Muscle layer of duodenum (tissue), 2 donors: Measurements from ENCODE around the gene CIRBP.

Experiments
- H3K27ac ChIP-seq: one replicate; pipeline ENCODE4 v1.7.0; 2013; ENCODE audit warnings: mild to moderate bottlenecking, low read length
- H3K27me3 ChIP-seq: one replicate; pipeline ENCODE4 v1.7.0; 2013; ENCODE audit warnings: low read depth, mild to moderate bottlenecking, control low read depth, low read length
- H3K36me3 ChIP-seq, 2 donors: one replicate each; pipeline ENCODE4 v1.7.0; 2013; ENCODE audit warnings: low read length in 2 of 2, control low read depth in 1 of 2, mild to moderate bottlenecking in 1 of 2; ENCODE audit not compliant: insufficient read depth in 2 of 2, control insufficient read depth in 1 of 2
- H3K4me1 ChIP-seq, 2 donors: one replicate each; pipeline ENCODE4 v1.7.0; 2013; ENCODE audit warnings: low read length in 2 of 2, mild to moderate bottlenecking in 2 of 2, control low read depth in 1 of 2, moderate library complexity in 1 of 2; ENCODE audit not compliant: insufficient read depth in 2 of 2, control insufficient read depth in 1 of 2
- H3K4me3 ChIP-seq, 2 donors: one replicate each; pipeline ENCODE4 v1.7.0; 2013; ENCODE audit warnings: low read length in 2 of 2, low read depth in 1 of 2, mild to moderate bottlenecking in 1 of 2
- H3K9me3 ChIP-seq, 2 donors: one replicate each; pipeline ENCODE4 v1.7.0; 2013; ENCODE audit warnings: low read length in 2 of 2, control low read depth in 1 of 2, mild to moderate bottlenecking in 1 of 2; ENCODE audit not compliant: control insufficient read depth in 1 of 2
- donor health status: healthy.

Gene CIRBP

GRCh38 chr19:1278713-1279660 lies 9.9 kb downstream of the CIRBP start:
- Histone ChIP-seq H3K9me3 (no peaks in the 10 kb centered on the region), H3K27me3 (peaks cover 7% of the 10 kb centered on the region), H3K36me3 (peaks cover 8 to 20% of the 10 kb centered on the region in 2 donors), H3K4me1 (peaks cover 0 to 21% of the 10 kb centered on the region in 2 donors), H3K4me3 (no peak overlapping the region), H3K27ac (no peak overlapping the region)

GRCh38 chr19:1279782-1280341 lies 10.7 kb downstream of the CIRBP start:
- Histone ChIP-seq H3K9me3 (no peaks in the 10 kb centered on the region), H3K4me3 (no peak overlapping the region), H3K27me3 (peaks cover 16% of the 10 kb centered on the region), H3K36me3 (peaks cover 6 to 11% of the 10 kb centered on the region in 2 donors), H3K4me1 (peaks cover 0 to 13% of the 10 kb centered on the region in 2 donors), H3K27ac (no peak overlapping the region)

GRCh38 chr19:1280636-1281568 lies 11.8 kb downstream of the CIRBP start:
- Histone ChIP-seq H3K9me3 (no peaks in the 10 kb centered on the region), H3K36me3 (peaks cover 6 to 9% of the 10 kb centered on the region in 2 donors), H3K27me3 (peaks cover 21% of the 10 kb centered on the region), H3K27ac (no peak overlapping the region), H3K4me3 (no peak overlapping the region), H3K4me1 (peaks cover 0 to 11% of the 10 kb centered on the region in 2 donors)

GRCh38 chr19:1281569-1282287 lies 12.6 kb downstream of the CIRBP start:
- H3K9me3 ChIP-seq, result no peaks in the 10 kb centered on the region
- no peak overlapping the region for H3K4me3 ChIP-seq
- peaks cover 0 to 3% of the 10 kb centered on the region in 2 donors for H3K4me1 ChIP-seq
- H3K36me3 ChIP-seq, result peaks cover 6 to 9% of the 10 kb centered on the region in 2 donors
- H3K27ac ChIP-seq, result no peak overlapping the region
- peaks cover 25% of the 10 kb centered on the region for H3K27me3 ChIP-seq

GRCh38 chr19:1282588-1283206 lies 13.6 kb downstream of the CIRBP start:
- peaks cover 0 to 7% of the 10 kb centered on the region in 2 donors for H3K4me1 ChIP-seq
- H3K27ac ChIP-seq, result no peak overlapping the region
- H3K9me3 ChIP-seq, result no peaks in the 10 kb centered on the region
- no peak overlapping the region for H3K4me3 ChIP-seq
- peaks cover 29% of the 10 kb centered on the region for H3K27me3 ChIP-seq
- peaks cover 6 to 9% of the 10 kb centered on the region in 2 donors for H3K36me3 ChIP-seq

- H3K27ac ChIP-seq, result no peak overlapping the region
- peaks cover 29% of the 10 kb centered on the region for H3K27me3 ChIP-seq
- H3K36me3 ChIP-seq, result peaks cover 6 to 9% of the 10 kb centered on the region in 2 donors
- no peaks in the 10 kb centered on the region for H3K9me3 ChIP-seq
- no peak overlapping the region for H3K4me3 ChIP-seq
- peaks cover 0 to 7% of the 10 kb centered on the region in 2 donors for H3K4me1 ChIP-seq
Observed at GRCh38 chr19:1283207-1283916, 14.2 kb downstream of the CIRBP start.

GRCh38 chr19:1283917-1284292 lies 14.8 kb downstream of the CIRBP start:
- no peaks in the 10 kb centered on the region for H3K9me3 ChIP-seq
- no peak overlapping the region for H3K27ac ChIP-seq
- H3K4me3 ChIP-seq, result no peak overlapping the region
- peaks cover 0 to 7% of the 10 kb centered on the region in 2 donors for H3K4me1 ChIP-seq
- H3K27me3 ChIP-seq, result peaks cover 29% of the 10 kb centered on the region
- peaks cover 6% of the 10 kb centered on the region in 2 donors for H3K36me3 ChIP-seq

GRCh38 chr19:1284293-1284978 lies 15.3 kb downstream of the CIRBP start:
- Histone ChIP-seq H3K27me3 (peaks cover 29% of the 10 kb centered on the region), H3K36me3 (peaks cover under 1% of the 10 kb centered on the region in 2 donors), H3K9me3 (no peaks in the 10 kb centered on the region), H3K4me3 (no peak overlapping the region), H3K27ac (no peak overlapping the region), H3K4me1 (peaks cover 0 to 7% of the 10 kb centered on the region in 2 donors)

- Histone ChIP-seq H3K36me3 (no peaks in the 10 kb centered on the region), H3K27ac (no peak overlapping the region), H3K9me3 (no peaks in the 10 kb centered on the region), H3K4me1 (peaks cover 0 to 7% of the 10 kb centered on the region in 2 donors), H3K27me3 (peaks cover 29% of the 10 kb centered on the region), H3K4me3 (no peak overlapping the region)
Observed at GRCh38 chr19:1284979-1285736, 16.0 kb downstream of the CIRBP start.
